HEK293 (cell line): ENCODE results near the gene IRF2BPL.

Source experiments
- GLIS1 ChIP-seq: fragments of 450-650 bp; formaldehyde crosslinking; IDR thresholded peaks from 2 replicates; pipeline ENCODE4 v1.5.1; 2016; ENCODE audit warnings: missing biosample characterization, missing genetic modification characterization
- KLF10 ChIP-seq: fragments of 450-650 bp; IDR thresholded peaks from 2 replicates; pipeline ENCODE4 v1.5.1; 2018; ENCODE audit warnings: missing biosample characterization, mild to moderate bottlenecking, missing genetic modification characterization
- PRDM4 ChIP-seq: fragments of 450-650 bp; formaldehyde crosslinking; IDR thresholded peaks from 2 replicates; pipeline ENCODE4 v1.5.1; 2017; ENCODE audit warnings: missing biosample characterization, missing genetic modification characterization
- SETDB1 ChIP-seq: IDR thresholded peaks from one replicate; pipeline ENCODE4 v1.6.1; 2017; ENCODE audit warnings: mild to moderate bottlenecking, low read length, moderate library complexity, mixed read lengths; ENCODE audit not compliant: insufficient read length
- TCF7L2 ChIP-seq: IDR thresholded peaks from 2 replicates; pipeline ENCODE4 v1.6.1; 2011; ENCODE audit warnings: low read depth, mild to moderate bottlenecking, inconsistent platforms, low read length, moderate library complexity, borderline replicate concordance
- YY2 ChIP-seq: fragments of 450-650 bp; formaldehyde crosslinking; IDR thresholded peaks from 2 replicates; pipeline ENCODE4 v1.5.1; 2016; ENCODE audit warnings: missing biosample characterization, missing genetic modification characterization
- ZBTB26 ChIP-seq: fragments of 450-650 bp; formaldehyde crosslinking; optimal IDR thresholded peaks from 2 replicates; pipeline ENCODE3; 2016; ENCODE audit warnings: missing biosample characterization, mild to moderate bottlenecking, missing genetic modification characterization
- ZNF148 ChIP-seq: fragments of 450-650 bp; formaldehyde crosslinking; IDR thresholded peaks from 2 replicates; pipeline ENCODE4 v1.5.0; 2017; ENCODE audit warnings: missing biosample characterization, missing genetic modification characterization, borderline replicate concordance
- ZNF2 ChIP-seq: fragments of 450-650 bp; formaldehyde crosslinking; IDR thresholded peaks from 2 replicates; pipeline ENCODE4 v1.5.1; 2016; ENCODE audit warnings: missing biosample characterization, missing genetic modification characterization
- ZNF202 ChIP-seq: fragments of 450-650 bp; formaldehyde crosslinking; IDR thresholded peaks from 2 replicates; pipeline ENCODE4 v1.5.1; 2016; ENCODE audit warnings: missing biosample characterization, missing genetic modification characterization, borderline replicate concordance
- ZNF24 ChIP-seq: fragments of 450-650 bp; formaldehyde crosslinking; IDR thresholded peaks from 2 replicates; pipeline ENCODE4 v1.5.1; 2016; ENCODE audit warnings: missing biosample characterization, missing genetic modification characterization
- ZNF248 ChIP-seq: fragments of 450-650 bp; formaldehyde crosslinking; IDR thresholded peaks from 2 replicates; pipeline ENCODE4 v1.5.1; 2017; ENCODE audit warnings: missing biosample characterization, missing genetic modification characterization
- ZNF26 ChIP-seq: fragments of 450-650 bp; formaldehyde crosslinking; IDR thresholded peaks from 2 replicates; pipeline ENCODE4 v1.5.1; 2016; ENCODE audit warnings: missing biosample characterization, missing genetic modification characterization
- ZNF341 ChIP-seq: fragments of 450-650 bp; formaldehyde crosslinking; IDR thresholded peaks from 2 replicates; pipeline ENCODE4; 2016; ENCODE audit warnings: low read depth, missing biosample characterization, missing genetic modification characterization
- ZNF521 ChIP-seq: fragments of 450-650 bp; formaldehyde crosslinking; IDR thresholded peaks from 2 replicates; pipeline ENCODE4 v1.5.1; 2017; ENCODE audit warnings: missing biosample characterization, mild to moderate bottlenecking, missing genetic modification characterization
- ZNF571 ChIP-seq: fragments of 450-650 bp; formaldehyde crosslinking; IDR thresholded peaks from 2 replicates; pipeline ENCODE4 v1.5.0; 2017; ENCODE audit warnings: missing biosample characterization, missing genetic modification characterization
- ZNF585B ChIP-seq: fragments of 450-650 bp; formaldehyde crosslinking; IDR thresholded peaks from 2 replicates; pipeline ENCODE4 v1.5.1; 2016; ENCODE audit warnings: missing biosample characterization, missing genetic modification characterization
- ZNF654 ChIP-seq: fragments of 450-650 bp; formaldehyde crosslinking; IDR thresholded peaks from 2 replicates; pipeline ENCODE4 v1.5.1; 2016; ENCODE audit warnings: low read depth, missing biosample characterization, missing genetic modification characterization
- ZNF776 ChIP-seq: fragments of 450-650 bp; formaldehyde crosslinking; IDR thresholded peaks from 2 replicates; pipeline ENCODE4 v1.5.0; 2017; ENCODE audit warnings: missing biosample characterization, missing genetic modification characterization, borderline replicate concordance
- ZNF830 ChIP-seq: fragments of 450-650 bp; IDR thresholded peaks from 2 replicates; pipeline ENCODE4 v1.5.0; 2018; ENCODE audit warnings: missing biosample characterization, missing genetic modification characterization, low read depth, mild to moderate bottlenecking, moderate library complexity
- TF ChIP-seq, protein P1 (sequence below): fragments of 450-650 bp; formaldehyde crosslinking; IDR thresholded peaks from 2 replicates; pipeline ENCODE4 v1.5.1; 2016; ENCODE audit warnings: missing biosample characterization, missing genetic modification characterization
- TF ChIP-seq, protein P2 (sequence below): fragments of 450-650 bp; formaldehyde crosslinking; IDR thresholded peaks from 2 replicates; pipeline ENCODE4 v1.5.1; 2016; ENCODE audit warnings: missing biosample characterization, missing genetic modification characterization
- TF ChIP-seq, protein P3 (sequence below): fragments of 450-650 bp; formaldehyde crosslinking; IDR thresholded peaks from 2 replicates; pipeline ENCODE4 v1.5.1; 2016; ENCODE audit warnings: missing biosample characterization, missing genetic modification characterization
- TF ChIP-seq, protein P4 (sequence below): fragments of 450-650 bp; formaldehyde crosslinking; IDR thresholded peaks from 2 replicates; pipeline ENCODE4 v1.5.1; 2016; ENCODE audit warnings: missing biosample characterization, missing genetic modification characterization

Gene IRF2BPL

GRCh38 chr14:77040741-77041653 is 12.5 kb upstream of the IRF2BPL start (continued):
- TF ChIP-seq ZNF26: no peak
- TF ChIP-seq SETDB1: no peak
- peak; percentile 74; the same call in 1 of the 2 replicates for TF ChIP-seq KLF10 (tag by site-specific recombination)
- no peak for TF ChIP-seq ZNF202 (tag by site-specific recombination)
- TF ChIP-seq ZNF341 (tag by site-specific recombination): peak; percentile 70
- TF ChIP-seq, protein P1, sequence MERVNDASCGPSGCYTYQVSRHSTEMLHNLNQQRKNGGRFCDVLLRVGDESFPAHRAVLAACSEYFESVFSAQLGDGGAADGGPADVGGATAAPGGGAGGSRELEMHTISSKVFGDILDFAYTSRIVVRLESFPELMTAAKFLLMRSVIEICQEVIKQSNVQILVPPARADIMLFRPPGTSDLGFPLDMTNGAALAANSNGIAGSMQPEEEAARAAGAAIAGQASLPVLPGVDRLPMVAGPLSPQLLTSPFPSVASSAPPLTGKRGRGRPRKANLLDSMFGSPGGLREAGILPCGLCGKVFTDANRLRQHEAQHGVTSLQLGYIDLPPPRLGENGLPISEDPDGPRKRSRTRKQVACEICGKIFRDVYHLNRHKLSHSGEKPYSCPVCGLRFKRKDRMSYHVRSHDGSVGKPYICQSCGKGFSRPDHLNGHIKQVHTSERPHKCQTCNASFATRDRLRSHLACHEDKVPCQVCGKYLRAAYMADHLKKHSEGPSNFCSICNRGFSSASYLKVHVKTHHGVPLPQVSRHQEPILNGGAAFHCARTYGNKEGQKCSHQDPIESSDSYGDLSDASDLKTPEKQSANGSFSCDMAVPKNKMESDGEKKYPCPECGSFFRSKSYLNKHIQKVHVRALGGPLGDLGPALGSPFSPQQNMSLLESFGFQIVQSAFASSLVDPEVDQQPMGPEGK (tag by site-specific recombination): peak; percentile 35
- TF ChIP-seq TCF7L2: no peak
- no peak for TF ChIP-seq ZBTB26 (tag by site-specific recombination)
- TF ChIP-seq ZNF830 (tag by site-specific recombination): no peak
- TF ChIP-seq, protein P2, sequence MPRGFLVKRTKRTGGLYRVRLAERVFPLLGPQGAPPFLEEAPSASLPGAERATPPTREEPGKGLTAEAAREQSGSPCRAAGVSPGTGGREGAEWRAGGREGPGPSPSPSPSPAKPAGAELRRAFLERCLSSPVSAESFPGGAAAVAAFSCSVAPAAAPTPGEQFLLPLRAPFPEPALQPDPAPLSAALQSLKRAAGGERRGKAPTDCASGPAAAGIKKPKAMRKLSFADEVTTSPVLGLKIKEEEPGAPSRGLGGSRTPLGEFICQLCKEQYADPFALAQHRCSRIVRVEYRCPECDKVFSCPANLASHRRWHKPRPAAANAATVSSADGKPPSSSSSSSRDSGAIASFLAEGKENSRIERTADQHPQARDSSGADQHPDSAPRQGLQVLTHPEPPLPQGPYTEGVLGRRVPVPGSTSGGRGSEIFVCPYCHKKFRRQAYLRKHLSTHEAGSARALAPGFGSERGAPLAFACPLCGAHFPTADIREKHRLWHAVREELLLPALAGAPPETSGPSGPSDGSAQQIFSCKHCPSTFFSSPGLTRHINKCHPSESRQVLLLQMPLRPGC (tag by site-specific recombination): 0 out of 2 replicates have a peak, but pooled peaks have one; percentile 10
- TF ChIP-seq ZNF654 (tag by site-specific recombination): no peak
- no peak for TF ChIP-seq YY2 (tag by site-specific recombination)
- TF ChIP-seq ZNF248 (tag by site-specific recombination): no peak
- TF ChIP-seq, protein P3, sequence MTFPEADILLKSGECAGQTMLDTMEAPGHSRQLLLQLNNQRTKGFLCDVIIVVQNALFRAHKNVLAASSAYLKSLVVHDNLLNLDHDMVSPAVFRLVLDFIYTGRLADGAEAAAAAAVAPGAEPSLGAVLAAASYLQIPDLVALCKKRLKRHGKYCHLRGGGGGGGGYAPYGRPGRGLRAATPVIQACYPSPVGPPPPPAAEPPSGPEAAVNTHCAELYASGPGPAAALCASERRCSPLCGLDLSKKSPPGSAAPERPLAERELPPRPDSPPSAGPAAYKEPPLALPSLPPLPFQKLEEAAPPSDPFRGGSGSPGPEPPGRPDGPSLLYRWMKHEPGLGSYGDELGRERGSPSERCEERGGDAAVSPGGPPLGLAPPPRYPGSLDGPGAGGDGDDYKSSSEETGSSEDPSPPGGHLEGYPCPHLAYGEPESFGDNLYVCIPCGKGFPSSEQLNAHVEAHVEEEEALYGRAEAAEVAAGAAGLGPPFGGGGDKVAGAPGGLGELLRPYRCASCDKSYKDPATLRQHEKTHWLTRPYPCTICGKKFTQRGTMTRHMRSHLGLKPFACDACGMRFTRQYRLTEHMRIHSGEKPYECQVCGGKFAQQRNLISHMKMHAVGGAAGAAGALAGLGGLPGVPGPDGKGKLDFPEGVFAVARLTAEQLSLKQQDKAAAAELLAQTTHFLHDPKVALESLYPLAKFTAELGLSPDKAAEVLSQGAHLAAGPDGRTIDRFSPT (tag by site-specific recombination): no peak
- TF ChIP-seq PRDM4 (tag by site-specific recombination): no peak
- TF ChIP-seq ZNF585B (tag by site-specific recombination): no peak
- TF ChIP-seq ZNF521 (tag by site-specific recombination): no peak
- no peak for TF ChIP-seq ZNF776 (tag by site-specific recombination)
- no peak for TF ChIP-seq ZNF148 (tag by site-specific recombination)
- TF ChIP-seq ZNF2 (tag by site-specific recombination): no peak
- TF ChIP-seq, protein P4, sequence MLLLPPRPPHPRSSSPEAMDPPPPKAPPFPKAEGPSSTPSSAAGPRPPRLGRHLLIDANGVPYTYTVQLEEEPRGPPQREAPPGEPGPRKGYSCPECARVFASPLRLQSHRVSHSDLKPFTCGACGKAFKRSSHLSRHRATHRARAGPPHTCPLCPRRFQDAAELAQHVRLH (tag by site-specific recombination): no peak
- TF ChIP-seq ZNF571: no peak
- no peak for TF ChIP-seq ZNF24 (tag by site-specific recombination)
- peak; percentile 70 for TF ChIP-seq GLIS1 (tag by site-specific recombination)
